Activated T-cell treated with anti-CD3 and anti-CD28 coated beads for 48 hours (primary cell): ENCODE results near the gene PDE7B.
"Not testable (repeated sequence)": the region's sequence is repeated elsewhere in the genome, so short reads cannot be mapped to it uniquely, and the experiment has no call there.

Experiments used
- DNase-seq: peaks from one replicate; pipeline ENCODE4 v3.0.0-alpha.2; 2020; ENCODE audit warnings: low read depth

Gene PDE7B

GRCh38 chr6:136072691-136073090, 221.2 kb downstream of the PDE7B start:
- no peak for DNase-seq

GRCh38 chr6:136073216-136073615, 221.7 kb downstream of the PDE7B start:
- DNase-seq, result no peak

- DNase-seq, result no peak
Observed at GRCh38 chr6:136076496-136076895, 225.0 kb downstream of the PDE7B start.

GRCh38 chr6:136077834-136078576, 226.5 kb downstream of the PDE7B start:
- no peak for DNase-seq

GRCh38 chr6:136079701-136080565, 228.4 kb downstream of the PDE7B start:
- DNase-seq, result no peak

DNA sequence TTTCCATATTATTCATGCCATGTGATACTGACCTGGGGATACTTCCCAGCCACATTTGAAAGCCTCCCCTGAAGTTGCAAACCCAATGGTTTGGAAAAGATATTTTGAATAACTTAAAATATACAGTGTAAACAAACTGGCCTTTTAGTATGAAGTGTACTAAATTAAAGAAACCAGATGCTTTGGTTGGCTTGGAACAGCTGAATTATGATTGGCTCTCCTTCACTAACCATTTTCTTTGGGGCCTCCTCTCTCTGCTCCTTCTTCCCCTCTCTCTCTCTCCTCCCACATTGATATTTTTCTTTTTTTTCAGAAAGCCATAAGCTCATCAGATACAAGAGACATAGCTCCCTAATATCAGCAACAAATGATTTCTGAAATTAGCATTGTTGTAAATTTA, 232.0 kb downstream of the PDE7B start:
- no peak for DNase-seq

- DNase-seq, result no peak
Observed at GRCh38 chr6:136084403-136084802, 232.9 kb downstream of the PDE7B start.

GRCh38 chr6:136085370-136086115, 234.0 kb downstream of the PDE7B start:
- DNase-seq, result no peak

GRCh38 chr6:136086686-136087085, 235.2 kb downstream of the PDE7B start:
- no peak for DNase-seq

GRCh38 chr6:136087986-136088385, 236.5 kb downstream of the PDE7B start:
- no peak for DNase-seq

DNA sequence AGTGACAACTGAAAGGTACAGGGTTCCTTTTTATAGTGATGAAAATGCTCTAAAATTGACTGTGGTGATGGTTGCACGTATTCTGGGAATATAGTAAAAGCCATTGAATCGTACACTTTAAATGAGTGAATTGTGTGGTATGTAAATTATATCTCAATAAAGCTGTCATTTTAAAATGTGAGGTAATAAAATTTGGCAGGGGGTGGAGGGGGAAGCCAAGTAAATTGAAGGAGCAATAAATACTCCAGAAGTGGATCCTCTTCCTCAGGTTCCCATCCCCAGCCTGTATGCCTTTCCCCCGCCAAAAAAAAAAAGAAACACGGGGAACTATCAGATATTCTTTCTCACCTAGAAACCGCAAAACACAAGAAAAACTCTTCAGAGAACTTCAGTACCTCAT, 237.2 kb downstream of the PDE7B start:
- DNase-seq, result no peak

DNA sequence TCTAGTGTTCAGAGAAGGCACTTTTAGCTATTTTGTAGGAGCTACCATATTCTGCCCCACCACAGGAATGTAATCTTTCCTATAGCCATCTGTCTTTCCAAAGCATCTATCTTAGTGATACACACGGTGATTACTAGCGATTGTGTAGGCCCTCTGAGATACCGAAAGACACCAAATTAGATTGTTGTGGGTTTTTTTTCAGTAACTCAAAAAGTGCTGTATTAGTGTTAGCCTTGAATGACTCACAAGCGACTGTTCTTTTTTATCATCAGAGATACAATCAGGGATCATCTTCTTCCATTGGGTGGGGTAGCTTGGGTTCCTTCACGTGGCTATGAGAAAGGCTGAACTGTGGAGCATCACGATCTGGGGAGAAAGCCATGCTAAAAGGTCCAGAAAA, 238.4 kb downstream of the PDE7B start:
- DNase-seq, result no peak

- no peak for DNase-seq
Observed at GRCh38 chr6:136090929-136091328, 239.4 kb downstream of the PDE7B start.

DNA sequence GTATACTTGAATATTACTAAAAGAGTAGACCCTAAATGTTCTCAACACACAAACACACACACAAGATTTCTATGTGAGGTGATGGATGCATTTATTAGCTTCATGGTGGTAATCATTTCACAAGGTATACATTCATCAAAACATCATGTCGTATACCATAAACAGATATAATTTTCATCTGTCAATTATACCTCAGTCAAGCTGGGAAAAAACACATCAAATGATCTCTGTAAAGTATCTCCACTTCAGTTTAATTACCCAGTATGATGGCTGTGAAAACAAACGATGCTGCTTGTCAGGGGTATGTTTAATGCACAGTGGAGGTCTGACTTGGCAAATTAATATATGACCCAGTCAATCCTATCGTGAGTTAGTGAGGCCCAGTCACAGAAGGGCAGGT, 241.4 kb downstream of the PDE7B start:
- no peak for DNase-seq

DNA sequence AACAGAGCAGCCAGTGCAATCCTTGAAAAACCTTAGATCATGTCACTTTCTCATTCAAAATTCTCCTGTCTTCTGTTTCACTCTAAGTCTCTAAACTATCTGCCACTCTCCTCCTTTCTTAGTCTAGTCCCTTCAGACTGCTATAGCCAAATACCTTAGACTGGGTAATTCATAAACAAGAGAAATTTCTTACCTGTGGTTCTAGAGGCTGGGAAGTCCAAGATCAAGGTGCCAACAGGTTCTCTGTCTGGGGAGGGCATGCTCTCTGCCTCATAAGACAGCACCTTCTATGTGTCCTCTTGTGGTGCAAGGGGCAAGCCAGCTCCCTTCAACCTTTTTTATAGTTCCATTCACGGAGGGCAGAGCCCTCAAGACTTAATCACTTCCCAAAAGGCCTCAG, 242.3 kb downstream of the PDE7B start:
- no peak for DNase-seq

DNA sequence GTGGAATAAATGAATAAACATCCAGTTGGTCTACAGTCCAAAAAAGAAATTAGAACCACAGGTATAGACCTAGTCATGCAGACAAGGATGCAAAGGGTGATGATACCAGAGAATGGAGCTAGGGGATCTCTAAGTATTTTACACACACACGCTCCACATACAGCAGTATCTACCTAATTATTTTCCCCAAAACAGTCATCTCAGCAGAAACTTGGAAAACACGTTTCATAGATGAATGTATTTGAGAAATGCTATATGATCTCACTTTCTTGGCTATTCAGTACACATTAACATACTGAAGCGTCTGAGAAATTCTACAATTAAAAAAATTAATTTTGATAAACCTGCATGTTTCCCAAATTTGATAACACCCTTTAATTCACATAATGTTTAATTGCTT, 243.3 kb downstream of the PDE7B start:
- no peak for DNase-seq

DNA sequence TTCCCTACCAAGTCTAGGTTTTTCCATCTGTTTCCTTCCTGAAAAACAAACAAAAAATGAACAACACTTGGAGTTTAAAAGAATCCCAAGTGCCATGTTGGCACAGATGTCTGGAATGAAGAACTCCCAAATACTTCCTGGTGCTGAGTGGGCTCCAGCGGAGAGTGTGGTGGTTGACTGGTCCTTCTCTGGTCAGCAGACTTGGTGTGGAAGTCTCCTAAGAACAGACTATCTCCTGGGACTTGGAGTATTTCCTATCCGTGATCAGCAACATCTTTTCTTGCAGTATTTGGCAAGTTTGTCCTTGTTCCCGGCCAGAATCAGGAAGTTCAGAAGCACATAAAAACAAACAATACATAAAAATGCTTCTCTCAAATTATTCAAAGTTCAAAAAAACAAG, 244.5 kb downstream of the PDE7B start:
- no peak for DNase-seq

- DNase-seq, result no peak
Observed at GRCh38 chr6:136102991-136103688, 251.6 kb downstream of the PDE7B start.

GRCh38 chr6:136103763-136104311, 252.3 kb downstream of the PDE7B start:
- DNase-seq, result no peak

GRCh38 chr6:136104556-136104955, 253.1 kb downstream of the PDE7B start:
- no peak for DNase-seq

DNA sequence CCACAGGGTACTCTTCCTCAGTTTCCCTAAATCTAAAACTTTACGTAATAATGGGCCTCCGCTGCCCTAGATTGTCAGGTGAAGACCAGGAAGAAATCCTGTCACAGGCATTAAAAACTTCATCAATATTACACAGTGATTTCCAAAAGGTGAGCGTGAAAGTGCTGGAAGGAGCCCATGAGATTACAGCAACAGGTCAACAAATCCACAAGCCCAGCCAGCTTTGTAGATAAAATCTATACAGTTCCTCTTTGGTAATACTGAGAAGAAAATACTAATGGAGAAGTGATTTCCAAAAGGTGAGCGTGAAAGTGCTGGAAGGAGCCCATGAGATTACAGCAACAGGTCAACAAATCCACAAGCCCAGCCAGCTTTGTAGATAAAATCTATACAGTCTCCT, 254.3 kb downstream of the PDE7B start:
- not testable (repeated sequence) for DNase-seq
